ENCODE data around the gene KLF7. TPM values are rescaled to one million over a fixed set of nuclear protein-coding genes. Genes with fewer than 3 reads are reported as not detected.

The KLF7 gene
- total and polyA plus RNA-seq, 2 donors (not counting 3 experiments of a cell fraction or from before 2014, with no cell fraction given): 32.8 to 42.9 TPM

DNA sequence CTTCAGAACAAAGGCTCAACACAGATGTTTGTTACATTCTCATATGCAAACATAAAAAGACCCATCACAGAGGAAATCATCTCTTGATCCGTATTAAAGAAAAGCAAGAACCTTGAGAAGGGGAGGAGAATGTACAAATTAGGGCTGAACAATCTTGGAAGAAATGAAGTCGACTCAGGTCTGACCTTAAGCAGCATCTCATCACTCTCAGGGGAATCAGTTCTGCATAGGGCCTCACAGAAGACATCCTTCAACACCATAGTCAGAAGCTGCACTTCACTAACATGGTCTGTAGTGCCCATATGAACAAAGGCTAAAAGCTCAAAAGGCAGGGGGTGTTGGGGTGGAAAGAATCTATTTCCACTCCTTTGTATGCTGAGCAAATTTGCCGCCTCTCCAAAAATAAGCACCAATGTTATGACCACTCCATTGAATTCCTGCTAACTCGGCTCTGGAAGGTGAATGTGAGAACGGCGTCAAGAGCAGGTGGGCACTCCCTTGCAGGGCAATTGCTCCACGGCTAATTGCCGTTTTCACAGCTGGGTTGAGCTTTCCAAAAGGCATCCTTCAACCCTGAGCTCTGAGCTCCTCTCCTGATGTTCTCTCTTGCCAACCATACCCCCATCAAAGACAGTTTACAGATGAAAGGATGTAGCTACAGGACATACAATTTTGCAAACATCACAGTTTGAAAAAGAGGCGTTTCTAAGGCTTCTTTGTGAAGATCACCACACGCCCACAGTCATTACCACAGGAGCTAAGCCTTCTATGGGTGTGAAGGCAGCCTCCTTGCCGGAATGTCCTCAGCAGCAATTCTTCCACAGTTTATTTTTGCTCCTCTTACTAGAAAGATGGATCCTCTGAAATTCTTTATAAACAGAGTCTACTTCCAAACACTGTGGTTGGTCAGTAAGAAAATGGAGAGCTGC is 10.0 kb downstream of the KLF7 start:
- Histone ChIP-seq H3K9me3 (replicated peaks; ENCODE audit: control insufficient read depth, insufficient read depth, low read length) (no peaks in the 10 kb centered on the region), H4K20me1 (replicated peaks; ENCODE audit: control insufficient read depth, extremely low read depth, insufficient read depth, low read length) (no peaks in the 10 kb centered on the region), H3K9ac (replicated peaks; ENCODE audit: extremely low read depth, insufficient read depth, low read length) (no peak overlapping the region), H3K4me1 (ENCODE audit: control insufficient read depth, extremely low read depth, insufficient read depth, low read length) (peaks cover 97% of the 10 kb centered on the region), H2AFZ (ENCODE audit: low read depth, low read length) (no peak overlapping the region), H3K27ac (ENCODE audit: insufficient read depth, low read depth, low read length) (no peak overlapping the region), H3K4me3 (replicated peaks in 1 of 3; ENCODE audit: insufficient read depth in 1 of 3, low read depth in 1 of 3, low read length in 3 of 3) (no peak overlapping the region), H3K27me3 (ENCODE audit: control insufficient read depth in 2 of 2, insufficient read depth in 2 of 2, low read length in 2 of 2) (no peaks in the 10 kb centered on the region), H3K79me2 (ENCODE audit: control insufficient read depth, insufficient read depth, low read length) (peaks cover 99% of the 10 kb centered on the region), H3K36me3 (ENCODE audit: control insufficient read depth in 2 of 2, extremely low read depth in 1 of 2, insufficient read depth in 2 of 2, low read length in 2 of 2) (no peaks in the 10 kb centered on the region), H3K9me1 (replicated peaks; ENCODE audit: control insufficient read depth, extremely low read depth, insufficient read depth, low read length) (no peaks in the 10 kb centered on the region), H3K4me2 (ENCODE audit: insufficient read depth, low read length) (no peak overlapping the region)
- dilution Hi-C loops (cut with MboI; ENCODE audit: extremely low pct_ligation_motif_present, low sequenced_read_pairs) (no loop called here), intact Hi-C loops (cut with micrococcal nuclease) (no loop called here)
- FAIRE-seq: no peak
- DNase-seq (ENCODE audit: low read depth, low spot score): no peak
- POLR2A ChIA-PET: interaction anchor here (1.1 to 1.4 kb wide), 2 partner anchors 8 to 9 kb away, joined by 3 to 4 read pairs; no protein-coding TSS in a partner anchor
- BruUV-seq (replicated peaks): no TSS peak
- CTCF ChIA-PET: interaction anchor here (0.8 to 2.6 kb wide), 6 partner anchors 8 to 317 kb away, joined by 3 to 11 read pairs (median 4); no protein-coding TSS in a partner anchor
- TF ChIP-seq, protein P1, sequence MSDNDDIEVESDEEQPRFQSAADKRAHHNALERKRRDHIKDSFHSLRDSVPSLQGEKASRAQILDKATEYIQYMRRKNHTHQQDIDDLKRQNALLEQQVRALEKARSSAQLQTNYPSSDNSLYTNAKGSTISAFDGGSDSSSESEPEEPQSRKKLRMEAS (IDR thresholded peaks at IDR 0.05; ENCODE audit: insufficient read depth, insufficient read length): no peak
- no peak for TF ChIP-seq POLR2AphosphoS5 (IDR thresholded peaks at IDR 0.05; ENCODE audit: insufficient read depth, low read depth, low read length)
- no peak for TF ChIP-seq POLR2A (IDR thresholded peaks at IDR 0.05; ENCODE audit: low read depth, low read length)
- no peak for TF ChIP-seq JUN (IDR thresholded peaks at IDR 0.05; ENCODE audit: borderline replicate concordance, insufficient read depth, insufficient read length, low read depth)
- TF ChIP-seq FOS (IDR thresholded peaks at IDR 0.05; ENCODE audit: borderline replicate concordance, insufficient read depth, low read length): no peak
- TF ChIP-seq, protein P2, sequence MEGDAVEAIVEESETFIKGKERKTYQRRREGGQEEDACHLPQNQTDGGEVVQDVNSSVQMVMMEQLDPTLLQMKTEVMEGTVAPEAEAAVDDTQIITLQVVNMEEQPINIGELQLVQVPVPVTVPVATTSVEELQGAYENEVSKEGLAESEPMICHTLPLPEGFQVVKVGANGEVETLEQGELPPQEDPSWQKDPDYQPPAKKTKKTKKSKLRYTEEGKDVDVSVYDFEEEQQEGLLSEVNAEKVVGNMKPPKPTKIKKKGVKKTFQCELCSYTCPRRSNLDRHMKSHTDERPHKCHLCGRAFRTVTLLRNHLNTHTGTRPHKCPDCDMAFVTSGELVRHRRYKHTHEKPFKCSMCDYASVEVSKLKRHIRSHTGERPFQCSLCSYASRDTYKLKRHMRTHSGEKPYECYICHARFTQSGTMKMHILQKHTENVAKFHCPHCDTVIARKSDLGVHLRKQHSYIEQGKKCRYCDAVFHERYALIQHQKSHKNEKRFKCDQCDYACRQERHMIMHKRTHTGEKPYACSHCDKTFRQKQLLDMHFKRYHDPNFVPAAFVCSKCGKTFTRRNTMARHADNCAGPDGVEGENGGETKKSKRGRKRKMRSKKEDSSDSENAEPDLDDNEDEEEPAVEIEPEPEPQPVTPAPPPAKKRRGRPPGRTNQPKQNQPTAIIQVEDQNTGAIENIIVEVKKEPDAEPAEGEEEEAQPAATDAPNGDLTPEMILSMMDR (IDR thresholded peaks at IDR 0.05; ENCODE audit: extremely low read depth in 1 of 2, insufficient read depth in 1 of 2, low read depth in 1 of 2, low read length in 2 of 2): no peak
- no peak for TF ChIP-seq EZH2 (IDR thresholded peaks at IDR 0.05; ENCODE audit: borderline replicate concordance, low read depth, low read length, severe bottlenecking)
- no peak for TF ChIP-seq GATA2 (IDR thresholded peaks at IDR 0.05; ENCODE audit: insufficient read depth, insufficient read length, low read depth, low read length)
- TF ChIP-seq MYC (IDR thresholded peaks at IDR 0.05; ENCODE audit: low read depth, low read length): no peak
